Measurements from ENCODE around the gene DDX1.

GRCh38 chr2:15582710-15583357 is 8.8 kb upstream of the DDX1 start:
- TF ChIP-seq CTCF (IDR thresholded peaks at IDR 0.05) (no peak), POLR2A (IDR thresholded peaks at IDR 0.05) (no peak)
